GM12874 (cell line): ENCODE measurements around the gene GIT2.

ENCODE experiments used
- TF ChIP-seq, protein P1 (sequence below): IDR thresholded peaks from 2 replicates; pipeline ENCODE4 v1.5.1; 2011; ENCODE audit warnings: low read depth, mild to moderate bottlenecking, control low read depth, low read length, moderate library complexity; ENCODE audit not compliant: insufficient read depth

The GIT2 gene

GRCh38 chr12:110029290-110029815 lies 33.2 kb upstream of the GIT2 start:
- TF ChIP-seq, protein P1, sequence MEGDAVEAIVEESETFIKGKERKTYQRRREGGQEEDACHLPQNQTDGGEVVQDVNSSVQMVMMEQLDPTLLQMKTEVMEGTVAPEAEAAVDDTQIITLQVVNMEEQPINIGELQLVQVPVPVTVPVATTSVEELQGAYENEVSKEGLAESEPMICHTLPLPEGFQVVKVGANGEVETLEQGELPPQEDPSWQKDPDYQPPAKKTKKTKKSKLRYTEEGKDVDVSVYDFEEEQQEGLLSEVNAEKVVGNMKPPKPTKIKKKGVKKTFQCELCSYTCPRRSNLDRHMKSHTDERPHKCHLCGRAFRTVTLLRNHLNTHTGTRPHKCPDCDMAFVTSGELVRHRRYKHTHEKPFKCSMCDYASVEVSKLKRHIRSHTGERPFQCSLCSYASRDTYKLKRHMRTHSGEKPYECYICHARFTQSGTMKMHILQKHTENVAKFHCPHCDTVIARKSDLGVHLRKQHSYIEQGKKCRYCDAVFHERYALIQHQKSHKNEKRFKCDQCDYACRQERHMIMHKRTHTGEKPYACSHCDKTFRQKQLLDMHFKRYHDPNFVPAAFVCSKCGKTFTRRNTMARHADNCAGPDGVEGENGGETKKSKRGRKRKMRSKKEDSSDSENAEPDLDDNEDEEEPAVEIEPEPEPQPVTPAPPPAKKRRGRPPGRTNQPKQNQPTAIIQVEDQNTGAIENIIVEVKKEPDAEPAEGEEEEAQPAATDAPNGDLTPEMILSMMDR, result no peak

DNA sequence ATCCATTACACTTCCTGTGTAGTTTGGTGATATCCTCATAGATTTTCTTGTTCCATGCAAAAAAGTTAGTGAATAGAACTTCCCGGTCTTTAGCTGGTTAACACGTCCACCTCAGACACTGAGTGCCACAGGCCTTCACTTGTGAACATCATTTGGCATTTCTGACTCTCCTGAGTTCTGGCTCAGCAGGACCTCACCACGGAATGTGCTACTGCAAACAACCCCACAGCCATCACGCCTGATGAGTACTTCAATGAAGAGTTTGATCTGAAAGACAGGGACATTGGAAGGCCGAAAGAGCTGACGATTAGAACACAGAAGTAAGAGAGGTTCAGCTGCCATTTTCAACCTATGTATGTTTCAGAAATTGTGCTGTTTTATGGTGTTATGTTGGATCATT lies 32.2 kb upstream of the GIT2 start:
- TF ChIP-seq, protein P1, result no peak

GRCh38 chr12:110024051-110024450 lies 27.9 kb upstream of the GIT2 start:
- TF ChIP-seq, protein P1, result no peak

DNA sequence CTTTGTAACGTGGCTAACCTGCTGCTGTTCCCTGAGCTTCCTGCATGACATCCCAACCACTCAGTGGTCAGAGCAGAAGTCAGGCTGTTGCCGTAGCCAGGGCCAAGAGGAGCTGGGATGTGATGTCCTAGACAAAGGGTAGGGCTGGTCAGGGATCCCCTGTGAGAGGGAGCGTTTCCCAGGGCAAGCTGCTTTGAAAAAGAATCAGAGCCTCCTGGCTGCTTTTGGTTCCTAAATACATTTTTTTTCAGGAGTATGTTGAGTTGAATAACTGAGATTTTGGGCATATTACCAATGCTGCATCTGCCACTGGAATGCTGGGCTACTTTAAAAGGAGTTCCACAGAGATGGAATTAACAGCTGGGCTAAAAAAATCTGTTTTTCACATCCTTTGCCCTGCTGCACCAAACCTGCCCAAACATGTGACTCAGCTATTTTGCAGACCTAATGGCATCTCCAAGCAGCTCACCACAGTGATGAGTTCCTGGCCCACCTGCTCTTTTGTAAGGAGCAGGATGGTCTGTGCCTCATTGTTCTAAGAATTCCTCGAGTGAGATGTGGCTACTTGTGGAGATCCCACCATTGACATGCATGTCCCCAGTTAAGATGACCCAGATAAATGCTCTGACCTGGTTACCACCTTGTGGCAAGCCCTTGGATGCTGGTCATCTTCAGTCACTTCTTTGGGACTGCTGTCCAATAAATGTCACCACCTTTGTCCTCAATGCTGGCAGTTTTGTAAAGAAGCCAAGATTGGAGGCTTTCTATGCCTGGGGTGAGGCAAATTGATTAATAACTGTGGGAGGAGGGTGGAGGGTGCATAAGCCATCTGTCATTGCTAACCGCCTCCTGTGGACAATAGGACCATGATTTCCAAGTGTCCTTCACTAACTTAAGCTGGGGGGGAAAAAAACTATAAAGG lies 27.2 kb upstream of the GIT2 start:
- TF ChIP-seq, protein P1, result no peak

DNA sequence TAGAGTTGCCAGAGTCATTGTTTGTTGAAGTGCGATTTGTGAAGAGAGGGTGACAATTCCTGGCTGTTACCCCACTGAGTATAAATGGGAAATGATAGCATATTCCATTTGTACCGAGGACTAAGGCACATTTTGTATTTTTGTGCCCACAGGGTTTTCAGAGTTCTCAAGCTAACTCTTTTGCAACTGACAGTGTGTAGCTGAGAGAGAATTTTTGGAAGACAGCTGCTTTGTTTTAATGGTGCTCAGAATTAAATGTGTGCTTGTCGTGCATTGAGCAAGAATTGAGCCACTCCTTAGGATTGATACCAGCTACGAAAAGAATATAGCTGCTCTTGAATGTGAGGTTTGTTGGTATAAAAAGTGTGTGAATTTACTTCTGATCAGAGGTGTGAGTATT lies 24.8 kb upstream of the GIT2 start:
- TF ChIP-seq, protein P1, result no peak

- TF ChIP-seq, protein P1, result no peak
These were observed 19.0 kb upstream of the GIT2 start for GRCh38 chr12:110015132-110015531.

GRCh38 chr12:110012659-110013058 lies 16.5 kb upstream of the GIT2 start:
- TF ChIP-seq, protein P1, result no peak
